Measurements from ENCODE around the gene DEPP1. TPM values are rescaled to one million over a fixed set of nuclear protein-coding genes. Genes with fewer than 3 reads are reported as not detected.

The DEPP1 gene
- total and polyA plus RNA-seq, 2 donors (not counting 1 experiment from before 2014, with no cell fraction given), result not detected

DNA sequence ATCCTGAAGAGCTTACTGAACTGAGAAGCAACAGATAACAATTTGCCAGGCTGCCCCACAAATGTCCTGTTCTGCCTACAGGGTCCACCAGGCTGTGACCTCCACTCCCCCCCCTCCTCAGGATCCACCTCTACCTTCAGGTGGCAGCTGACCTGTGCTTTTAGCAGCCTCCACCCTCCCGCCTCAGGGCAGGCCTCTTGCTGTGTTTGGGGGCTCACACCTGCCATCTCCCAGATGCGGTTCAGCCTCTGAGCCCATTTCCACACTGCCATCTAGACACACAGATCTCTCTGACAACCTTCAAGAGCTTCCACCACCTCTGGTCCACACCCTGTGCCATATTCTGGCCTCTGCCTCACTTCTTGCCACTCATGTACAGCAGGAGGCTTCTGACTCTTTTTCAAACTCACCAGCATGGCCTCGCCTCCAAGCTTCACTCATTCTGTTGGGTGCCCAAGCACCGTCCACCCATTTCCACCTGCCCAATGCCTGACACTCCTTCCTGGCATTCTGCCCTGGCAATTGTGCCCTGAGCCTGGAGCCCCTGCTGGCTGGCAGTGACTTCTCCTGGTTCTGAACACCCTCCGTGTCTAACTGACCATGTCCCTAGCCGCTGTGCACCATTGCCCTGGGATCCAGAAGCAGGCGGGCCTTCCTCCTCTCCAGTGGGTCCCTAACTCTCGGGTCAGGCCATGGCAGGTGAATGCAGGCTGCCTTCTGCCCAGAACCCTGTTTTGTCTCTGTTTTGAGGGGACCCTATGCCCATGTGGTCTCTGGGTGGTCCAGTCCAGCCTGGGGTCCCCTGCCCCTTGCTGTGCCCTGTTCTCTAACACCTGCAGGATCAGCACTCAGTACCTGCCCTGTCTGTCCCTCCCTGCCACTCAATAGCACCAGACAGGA, 49.0 kb downstream of the DEPP1 start:
- ChIA-PET CTCF (interaction anchor here (6.4 kb wide), 1 partner anchor 50 kb away, joined by 93 read pairs; the partner anchor contains the start of gene DEPP1), POLR2A (interaction anchor here (0.6 kb wide), 1 partner anchor 46 kb away, joined by 3 read pairs; no protein-coding TSS in a partner anchor)
- Histone ChIP-seq H3K4me3 (ENCODE audit: control extremely low read depth in 1 of 5, extremely low read depth in 1 of 5, insufficient read depth in 1 of 5, low read depth in 2 of 5, low read length in 4 of 5) (no peak overlapping the region), H4K20me1 (ENCODE audit: control insufficient read depth, insufficient read depth, low read length, poor library complexity, severe bottlenecking) (no peaks in the 10 kb centered on the region), H3K27ac (ENCODE audit: low read length in 2 of 2) (no peak overlapping the region), H3K9me3 (ENCODE audit: control extremely low read depth in 1 of 3, control insufficient read depth in 2 of 3, insufficient read depth in 1 of 3, low read length in 2 of 3) (no peaks in the 10 kb centered on the region), H2AFZ (ENCODE audit: insufficient read depth, low read depth, low read length, poor library complexity, severe bottlenecking) (no peak overlapping the region), H3K9ac (ENCODE audit: low read length) (no peak overlapping the region), H3K79me2 (ENCODE audit: control insufficient read depth, insufficient read depth, low read length) (no peaks in the 10 kb centered on the region), H3K27me3 (replicated peaks in 1 of 4; ENCODE audit: control extremely low read depth in 1 of 4, control insufficient read depth in 3 of 4, insufficient read depth in 4 of 4, low read length in 3 of 4) (no peaks in the 10 kb centered on the region), H3K4me2 (replicated peaks; ENCODE audit: low read depth, low read length, poor library complexity, severe bottlenecking) (no peak overlapping the region), H3K36me3 (replicated peaks in 1 of 2; ENCODE audit: control extremely low read depth in 1 of 2, control insufficient read depth in 1 of 2, extremely low read depth in 1 of 2, insufficient read depth in 2 of 2, low read length in 1 of 2) (no peaks in the 10 kb centered on the region), H3K4me1 (ENCODE audit: control insufficient read depth in 2 of 2, insufficient read depth in 2 of 2, low read length in 2 of 2) (peaks cover 0 to 5% of the 10 kb centered on the region in 2 donors)
- Mint-ChIP-seq H3K27ac (no peak overlapping the region), H3K4me3 (no peak overlapping the region), H3K4me1 (no peaks in the 10 kb centered on the region), H3K27me3 (no peaks in the 10 kb centered on the region), H3K9me3 (ENCODE audit: insufficient read depth) (no peaks in the 10 kb centered on the region)
- TF ChIP-seq, protein P1, sequence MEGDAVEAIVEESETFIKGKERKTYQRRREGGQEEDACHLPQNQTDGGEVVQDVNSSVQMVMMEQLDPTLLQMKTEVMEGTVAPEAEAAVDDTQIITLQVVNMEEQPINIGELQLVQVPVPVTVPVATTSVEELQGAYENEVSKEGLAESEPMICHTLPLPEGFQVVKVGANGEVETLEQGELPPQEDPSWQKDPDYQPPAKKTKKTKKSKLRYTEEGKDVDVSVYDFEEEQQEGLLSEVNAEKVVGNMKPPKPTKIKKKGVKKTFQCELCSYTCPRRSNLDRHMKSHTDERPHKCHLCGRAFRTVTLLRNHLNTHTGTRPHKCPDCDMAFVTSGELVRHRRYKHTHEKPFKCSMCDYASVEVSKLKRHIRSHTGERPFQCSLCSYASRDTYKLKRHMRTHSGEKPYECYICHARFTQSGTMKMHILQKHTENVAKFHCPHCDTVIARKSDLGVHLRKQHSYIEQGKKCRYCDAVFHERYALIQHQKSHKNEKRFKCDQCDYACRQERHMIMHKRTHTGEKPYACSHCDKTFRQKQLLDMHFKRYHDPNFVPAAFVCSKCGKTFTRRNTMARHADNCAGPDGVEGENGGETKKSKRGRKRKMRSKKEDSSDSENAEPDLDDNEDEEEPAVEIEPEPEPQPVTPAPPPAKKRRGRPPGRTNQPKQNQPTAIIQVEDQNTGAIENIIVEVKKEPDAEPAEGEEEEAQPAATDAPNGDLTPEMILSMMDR (IDR thresholded peaks at IDR 0.05), result no peak
- no peak for TF ChIP-seq EZH2 (IDR thresholded peaks at IDR 0.05; ENCODE audit: borderline replicate concordance, insufficient read depth, low read depth, low read length, poor library complexity, severe bottlenecking)
- intact Hi-C loops (cut with micrococcal nuclease), result no loop called here
- DNase-seq (no peak), ATAC-seq (ENCODE audit: low read depth) (no peak)
- 96% methylated on average over 7 of the region's 8 CpGs for WGBS (ENCODE audit: insufficient coverage)

DNA sequence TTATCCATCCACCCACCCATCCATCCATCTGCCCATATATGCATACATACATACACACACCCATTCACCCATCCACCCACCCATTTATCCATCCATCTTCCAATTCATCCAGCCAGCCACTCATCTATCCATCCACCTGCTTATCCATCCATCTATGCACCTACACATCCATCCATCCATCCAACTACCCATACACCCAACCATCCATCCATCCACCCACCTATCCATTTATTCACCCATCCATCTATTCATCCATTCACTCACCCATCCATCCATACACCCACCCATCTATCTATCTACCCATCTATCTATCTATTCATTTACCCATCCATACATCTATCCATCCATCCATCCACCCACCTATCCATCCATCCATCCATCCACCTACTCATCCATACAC, 50.1 kb downstream of the DEPP1 start:
- ChIA-PET POLR2A (no interaction called here), CTCF (no interaction called here)
- Histone ChIP-seq H3K9ac (ENCODE audit: low read length) (no peak overlapping the region), H3K79me2 (ENCODE audit: control insufficient read depth, insufficient read depth, low read length) (no peaks in the 10 kb centered on the region), H3K4me2 (replicated peaks; ENCODE audit: low read depth, low read length, poor library complexity, severe bottlenecking) (no peak overlapping the region), H3K27me3 (replicated peaks in 1 of 4; ENCODE audit: control extremely low read depth in 1 of 4, control insufficient read depth in 3 of 4, insufficient read depth in 4 of 4, low read length in 3 of 4) (no peaks in the 10 kb centered on the region), H3K4me3 (ENCODE audit: control extremely low read depth in 1 of 5, extremely low read depth in 1 of 5, insufficient read depth in 1 of 5, low read depth in 2 of 5, low read length in 4 of 5) (no peak overlapping the region), H4K20me1 (ENCODE audit: control insufficient read depth, insufficient read depth, low read length, poor library complexity, severe bottlenecking) (no peaks in the 10 kb centered on the region), H3K27ac (ENCODE audit: low read length in 2 of 2) (no peak overlapping the region), H3K4me1 (ENCODE audit: control insufficient read depth in 2 of 2, insufficient read depth in 2 of 2, low read length in 2 of 2) (peaks cover 0 to 5% of the 10 kb centered on the region in 2 donors), H2AFZ (ENCODE audit: insufficient read depth, low read depth, low read length, poor library complexity, severe bottlenecking) (no peak overlapping the region), H3K9me3 (ENCODE audit: control extremely low read depth in 1 of 3, control insufficient read depth in 2 of 3, insufficient read depth in 1 of 3, low read length in 2 of 3) (no peaks in the 10 kb centered on the region), H3K36me3 (replicated peaks in 1 of 2; ENCODE audit: control extremely low read depth in 1 of 2, control insufficient read depth in 1 of 2, extremely low read depth in 1 of 2, insufficient read depth in 2 of 2, low read length in 1 of 2) (no peaks in the 10 kb centered on the region)
- H3K27ac Mint-ChIP-seq, result no peak overlapping the region
- no peaks in the 10 kb centered on the region for H3K4me1 Mint-ChIP-seq
- no peaks in the 10 kb centered on the region for H3K27me3 Mint-ChIP-seq
- H3K9me3 Mint-ChIP-seq (ENCODE audit: insufficient read depth), result no peaks in the 10 kb centered on the region
- no peak for DNase-seq
- intact Hi-C loops (cut with micrococcal nuclease), result no loop called here
- H3K4me3 Mint-ChIP-seq, result no peak overlapping the region
- ATAC-seq (ENCODE audit: low read depth), result no peak
- TF ChIP-seq, protein P1 (IDR thresholded peaks at IDR 0.05), result no peak
- TF ChIP-seq EZH2 (IDR thresholded peaks at IDR 0.05; ENCODE audit: borderline replicate concordance, insufficient read depth, low read depth, low read length, poor library complexity, severe bottlenecking), result no peak
